ENCODE data around the gene CXCL3.
A peak's percentile ranks its signal among the peaks of the same experiment; 100 is the strongest.
"Not testable (repeated sequence)": the region's sequence is repeated elsewhere in the genome, so short reads cannot be mapped to it uniquely, and the experiment has no call there.

Gene CXCL3

GRCh38 chr4:74038425-74039314, at the start of gene CXCL3:
CXCL3 (minus strand) TSS chr4:74038689; CDS start chr4:74038611, 78 bp downstream.
- peak; percentile 47 for DNase-seq

GRCh38 chr4:74087481-74087880, 49.0 kb upstream of the CXCL3 start:
- no peak for DNase-seq

GRCh38 chr4:74085669-74086068, 47.2 kb upstream of the CXCL3 start:
- DNase-seq = no peak

GRCh38 chr4:74084984-74085383, 46.5 kb upstream of the CXCL3 start:
- DNase-seq = no peak

DNA sequence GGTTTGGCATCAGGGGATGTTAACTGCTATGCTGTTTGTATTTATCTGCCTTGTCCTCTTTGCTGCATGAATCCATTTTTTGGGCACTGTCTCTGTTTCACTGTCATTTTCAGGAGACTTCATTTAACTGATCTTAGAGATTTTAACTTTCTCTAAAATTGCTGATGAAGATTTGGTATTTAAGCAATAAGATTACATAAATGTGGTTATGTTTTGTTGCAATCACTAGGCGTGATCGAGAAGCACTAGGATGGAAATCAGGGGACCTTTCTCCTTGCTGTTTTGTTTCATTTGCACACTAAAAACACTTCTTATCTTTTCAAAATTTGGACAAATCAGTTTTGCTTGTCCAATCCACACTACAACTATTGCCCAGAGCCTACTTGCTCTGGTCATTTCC, 45.1 kb upstream of the CXCL3 start:
- DNase-seq = peak; percentile 54

DNA sequence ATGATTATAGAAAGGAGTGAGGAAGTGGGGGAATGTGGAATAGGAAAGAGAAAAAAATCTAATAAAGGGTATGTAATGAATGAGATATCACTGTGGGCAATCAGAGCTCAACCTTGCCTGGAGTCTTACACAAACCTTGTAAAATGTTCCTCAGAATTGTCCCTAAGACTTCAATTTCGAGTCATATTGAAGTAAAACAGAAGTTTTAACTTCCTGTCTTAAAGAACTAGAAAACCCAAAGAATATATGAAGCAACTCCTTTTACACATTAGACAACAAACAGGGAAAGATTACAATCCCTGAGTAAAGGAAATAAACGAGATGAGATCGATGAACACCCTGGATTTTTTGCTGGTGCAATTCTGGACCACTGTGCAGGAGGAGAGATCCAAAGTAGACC, 42.5 kb upstream of the CXCL3 start:
- peak; percentile 14 for DNase-seq

DNA sequence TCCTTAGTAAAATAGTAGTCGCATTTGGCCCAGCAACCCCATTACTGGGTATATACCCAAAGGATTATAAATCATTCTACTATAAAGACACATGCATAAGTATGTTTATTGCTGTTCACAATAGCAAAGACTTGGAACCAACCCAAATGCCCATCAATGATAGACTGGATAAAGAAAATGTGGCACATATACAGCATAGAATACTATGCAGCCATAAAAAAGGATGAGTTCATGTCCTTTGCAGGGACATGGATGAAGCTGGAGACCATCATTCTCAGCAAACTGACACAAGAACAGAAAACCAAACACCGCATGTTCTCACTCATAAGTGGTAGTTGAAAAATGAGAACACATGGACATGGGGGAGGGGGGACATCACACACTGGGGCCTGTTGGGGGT, 41.9 kb upstream of the CXCL3 start:
- DNase-seq = not testable (repeated sequence)

GRCh38 chr4:74079024-74079423, 40.5 kb upstream of the CXCL3 start:
- peak; percentile 74 for DNase-seq

- no peak for DNase-seq
These were observed 34.9 kb upstream of the CXCL3 start for GRCh38 chr4:74073358-74073757.

DNA sequence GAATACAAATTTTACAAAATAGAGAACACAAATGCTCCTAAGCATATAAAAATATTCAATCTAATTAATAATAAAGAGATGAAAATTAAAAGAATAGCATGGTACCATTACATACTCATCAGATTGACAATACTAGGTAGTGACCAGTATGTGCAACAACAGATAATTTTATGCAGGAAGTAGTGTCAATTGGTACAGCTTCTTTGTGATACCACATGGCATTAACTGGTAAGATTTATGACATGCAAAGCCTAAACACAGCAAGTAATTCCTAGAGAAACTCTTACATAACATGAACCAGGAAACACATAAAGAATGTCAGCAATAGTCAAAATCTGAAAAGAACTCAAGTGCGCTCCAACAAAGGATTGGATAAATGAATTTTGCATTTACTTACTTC, 34.2 kb upstream of the CXCL3 start:
- DNase-seq = no peak

- DNase-seq = no peak
These were observed 29.1 kb upstream of the CXCL3 start for GRCh38 chr4:74067586-74067985.

DNA sequence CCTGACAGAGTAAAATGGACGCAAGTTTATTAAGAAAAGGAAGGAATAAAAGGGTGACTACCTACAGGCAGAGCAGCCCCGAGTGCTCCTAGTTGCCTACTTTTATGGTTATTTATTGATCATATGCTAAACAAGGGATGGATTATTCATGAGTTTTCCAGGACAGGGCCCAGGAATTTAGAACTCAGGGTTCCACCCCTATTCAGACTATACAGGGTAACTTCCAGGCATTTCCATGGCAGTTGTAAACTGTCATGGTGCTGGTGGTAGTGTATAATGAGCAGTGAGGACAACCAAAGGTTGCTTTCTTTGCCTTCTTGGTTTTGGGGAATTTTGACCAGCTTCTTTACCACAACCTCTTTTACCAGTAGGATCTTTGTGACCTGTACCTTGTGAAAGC, 27.7 kb upstream of the CXCL3 start:
- DNase-seq = no peak

DNA sequence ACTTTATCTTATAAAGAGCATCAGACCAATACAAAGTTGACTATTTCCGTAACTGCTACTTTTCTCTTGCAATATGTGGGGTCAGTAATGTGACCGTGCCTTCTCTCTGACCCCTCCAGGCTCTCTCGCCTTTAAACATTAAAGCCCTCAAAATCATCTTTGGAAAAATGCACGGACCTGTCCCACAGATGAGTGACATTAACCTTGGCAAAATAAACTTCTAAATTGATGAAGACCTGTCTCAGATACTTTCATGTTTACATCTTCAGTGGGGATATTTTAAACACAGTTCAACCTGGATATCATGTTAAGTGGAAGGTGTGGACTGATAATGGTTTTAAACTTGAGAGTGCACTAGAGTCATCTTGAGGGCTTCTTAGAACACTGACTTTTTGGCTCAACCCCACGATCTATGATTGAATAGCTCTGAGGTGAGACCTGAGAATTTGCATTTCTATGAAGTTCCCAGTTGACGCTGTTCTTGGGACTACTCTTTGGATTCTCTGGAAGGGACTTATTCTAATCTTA, 26.7 kb upstream of the CXCL3 start:
- DNase-seq = no peak

- no peak for DNase-seq
These were observed 25.4 kb upstream of the CXCL3 start for GRCh38 chr4:74063859-74064258.

GRCh38 chr4:74062953-74063352, 24.5 kb upstream of the CXCL3 start:
- DNase-seq = no peak

GRCh38 chr4:74061430-74061829, 22.9 kb upstream of the CXCL3 start:
- no peak for DNase-seq

GRCh38 chr4:74059161-74059829, 20.8 kb upstream of the CXCL3 start:
- no peak for DNase-seq

DNA sequence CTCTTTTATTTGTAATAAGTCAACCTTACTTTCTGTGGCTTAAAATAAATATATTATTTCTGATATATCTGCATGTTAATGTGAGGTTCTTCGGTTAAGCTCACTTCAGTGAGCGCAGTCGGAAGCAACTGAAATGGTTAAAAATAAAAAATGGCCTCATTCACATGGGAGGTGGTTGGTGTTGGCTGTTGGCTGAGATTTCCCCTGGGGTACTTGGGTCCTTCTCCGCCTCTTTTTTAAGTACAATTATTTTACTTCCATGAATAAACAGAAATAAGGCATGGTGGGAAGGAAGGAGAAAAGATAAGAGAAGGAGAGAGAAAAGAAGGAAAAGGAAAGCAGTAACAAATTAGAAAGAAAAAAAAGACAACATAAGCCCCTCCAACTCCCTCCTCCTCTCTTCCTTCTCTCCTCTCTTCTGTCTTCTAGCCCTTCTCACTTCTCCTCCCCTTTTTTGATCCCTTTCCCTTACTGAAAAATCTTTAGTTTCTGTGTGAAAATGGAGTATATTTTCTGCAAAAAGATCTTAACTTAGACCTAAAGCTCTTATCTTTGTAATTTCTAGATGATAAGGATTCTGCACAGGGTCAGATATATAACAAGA, 19.7 kb upstream of the CXCL3 start:
- no peak for DNase-seq

DNA sequence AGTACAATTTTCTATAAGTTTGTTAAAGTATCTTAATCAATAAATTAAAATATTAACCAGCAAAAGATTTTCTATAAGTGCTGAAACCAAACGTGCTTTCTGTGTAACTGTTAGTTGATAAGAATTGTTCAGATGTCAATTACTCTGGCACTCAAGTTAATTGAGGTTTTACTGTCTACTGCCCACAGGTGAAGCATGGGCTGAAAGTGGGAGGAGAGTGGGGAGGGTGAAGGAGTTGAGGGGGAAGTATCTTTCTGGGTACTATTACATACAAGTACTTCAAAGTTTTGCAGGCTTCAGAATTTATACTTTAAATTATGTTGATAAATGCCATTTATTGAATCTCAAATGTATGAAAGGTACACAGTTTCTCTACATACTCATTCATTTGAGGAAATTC, 19.1 kb upstream of the CXCL3 start:
- DNase-seq = no peak

GRCh38 chr4:74056858-74057562, 18.5 kb upstream of the CXCL3 start:
- DNase-seq = peak; percentile 75

GRCh38 chr4:74056114-74056857, 17.8 kb upstream of the CXCL3 start:
- peak; percentile 71 for DNase-seq

DNA sequence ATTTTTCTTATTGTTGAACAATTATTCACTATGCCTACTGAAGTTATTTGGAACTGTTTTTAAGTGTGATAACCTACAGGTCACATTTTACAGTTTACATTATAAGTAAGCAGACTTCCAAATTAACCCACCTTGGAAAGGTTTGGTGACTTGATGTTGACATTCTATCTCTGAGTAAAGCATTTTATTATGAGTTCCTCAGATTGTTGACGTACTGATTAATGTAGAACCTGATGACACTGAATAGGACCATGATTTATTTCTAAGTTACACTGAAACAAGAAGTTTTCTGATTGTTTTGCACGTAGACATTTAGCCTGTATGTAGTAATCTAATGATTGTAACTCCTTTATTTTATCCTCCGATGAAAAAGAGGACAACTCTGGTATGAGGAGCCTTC, 17.0 kb upstream of the CXCL3 start:
- DNase-seq = no peak
